Inferior parietal cortex (tissue), 1 donor: ENCODE data around the gene HTRA3.

Experiments
- DNase-seq: peaks from one replicate; pipeline ENCODE4 v3.0.0-alpha.2; 2016; ENCODE audit errors: extremely low spot score

The HTRA3 gene

GRCh38 chr4:8308856-8309771 is 39.6 kb downstream of the HTRA3 start:
- no peak for DNase-seq

- no peak for DNase-seq
Observed at GRCh38 chr4:8310306-8310705, 40.8 kb downstream of the HTRA3 start.

GRCh38 chr4:8311101-8312068 is 41.8 kb downstream of the HTRA3 start:
- no peak for DNase-seq

- DNase-seq = no peak
Observed at GRCh38 chr4:8312069-8312445, 42.5 kb downstream of the HTRA3 start.

- DNase-seq = no peak
Observed at GRCh38 chr4:8312976-8313375, 43.4 kb downstream of the HTRA3 start.

GRCh38 chr4:8314691-8315255 is 45.2 kb downstream of the HTRA3 start:
- DNase-seq = no peak

GRCh38 chr4:8315435-8316250 is 46.1 kb downstream of the HTRA3 start:
- DNase-seq = no peak

- DNase-seq = no peak
Observed at GRCh38 chr4:8316251-8316771, 46.8 kb downstream of the HTRA3 start.

- DNase-seq = no peak
Observed at GRCh38 chr4:8316911-8317351, 47.4 kb downstream of the HTRA3 start.

GRCh38 chr4:8317474-8317873 is 47.9 kb downstream of the HTRA3 start:
- no peak for DNase-seq

- no peak for DNase-seq
Observed at GRCh38 chr4:8318509-8318908, 49.0 kb downstream of the HTRA3 start.

- DNase-seq = no peak
Observed at GRCh38 chr4:8319061-8319460, 49.5 kb downstream of the HTRA3 start.

DNA sequence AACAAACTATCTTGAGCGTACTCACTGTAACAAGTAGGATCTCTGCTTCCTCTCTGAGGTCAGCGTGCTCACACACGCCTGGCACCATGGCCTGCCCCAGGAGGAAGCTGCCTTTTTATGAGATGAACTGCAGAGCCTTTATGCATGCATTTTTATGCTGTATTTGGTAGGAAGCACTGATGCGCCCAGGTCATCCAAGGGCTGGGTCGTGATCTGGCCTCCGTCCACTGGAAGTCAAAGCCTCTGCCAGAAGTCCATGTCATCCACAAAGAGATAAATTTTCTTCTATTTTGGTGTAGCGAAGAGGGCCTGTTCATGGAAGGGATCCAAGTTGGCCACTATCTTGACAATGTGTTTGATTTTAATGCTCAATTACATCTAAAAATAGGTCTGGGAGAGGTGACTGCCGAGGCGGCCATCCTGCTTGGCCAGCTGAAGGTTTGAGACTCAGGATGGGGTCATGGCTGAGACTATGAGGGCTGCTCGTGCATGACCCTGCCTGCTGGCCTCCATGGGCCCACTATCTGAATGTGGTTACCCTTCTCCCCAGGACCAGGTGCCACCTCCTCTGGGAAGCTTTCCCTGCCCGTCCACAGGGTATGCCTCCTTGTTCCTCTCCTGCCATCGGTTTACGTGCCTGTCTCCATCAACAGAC is 50.3 kb downstream of the HTRA3 start:
- no peak for DNase-seq

GRCh38 chr4:8320386-8320750 is 50.8 kb downstream of the HTRA3 start:
- no peak for DNase-seq

DNA sequence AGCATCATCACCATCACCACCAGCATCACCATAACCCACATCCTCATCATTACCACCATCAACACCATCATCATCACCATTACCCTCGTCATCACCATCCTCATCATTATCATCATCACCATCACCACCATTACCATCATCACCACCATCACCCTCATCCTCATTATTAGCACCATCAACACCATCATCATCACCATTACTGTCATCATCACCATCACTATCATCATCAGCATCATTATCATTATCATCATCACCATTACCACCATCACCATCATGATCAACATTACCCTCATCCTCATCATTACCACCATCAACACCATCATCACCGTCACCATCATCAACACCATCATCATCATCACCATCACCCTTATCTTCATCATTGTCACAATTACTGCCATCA is 51.7 kb downstream of the HTRA3 start:
- no peak for DNase-seq

DNA sequence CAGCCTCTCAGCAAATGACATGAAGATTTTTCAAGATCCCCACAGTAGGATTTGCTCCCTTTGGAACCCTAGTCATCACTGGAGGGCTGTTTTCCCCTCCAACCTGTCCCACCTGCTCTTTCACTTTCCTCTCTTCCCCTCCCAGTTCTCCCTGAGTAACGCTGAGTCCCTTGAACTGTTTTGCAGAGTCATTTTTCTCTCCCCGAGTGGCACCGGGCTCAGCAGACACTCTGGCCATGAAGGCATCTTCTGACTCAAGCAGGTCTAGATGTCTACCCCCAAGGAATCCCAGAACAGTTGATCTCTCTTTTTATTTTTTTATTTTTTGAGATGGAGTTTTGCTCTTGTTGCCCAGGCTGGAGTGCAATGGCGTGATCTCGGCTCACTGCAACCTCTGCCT is 52.2 kb downstream of the HTRA3 start:
- no peak for DNase-seq

DNA sequence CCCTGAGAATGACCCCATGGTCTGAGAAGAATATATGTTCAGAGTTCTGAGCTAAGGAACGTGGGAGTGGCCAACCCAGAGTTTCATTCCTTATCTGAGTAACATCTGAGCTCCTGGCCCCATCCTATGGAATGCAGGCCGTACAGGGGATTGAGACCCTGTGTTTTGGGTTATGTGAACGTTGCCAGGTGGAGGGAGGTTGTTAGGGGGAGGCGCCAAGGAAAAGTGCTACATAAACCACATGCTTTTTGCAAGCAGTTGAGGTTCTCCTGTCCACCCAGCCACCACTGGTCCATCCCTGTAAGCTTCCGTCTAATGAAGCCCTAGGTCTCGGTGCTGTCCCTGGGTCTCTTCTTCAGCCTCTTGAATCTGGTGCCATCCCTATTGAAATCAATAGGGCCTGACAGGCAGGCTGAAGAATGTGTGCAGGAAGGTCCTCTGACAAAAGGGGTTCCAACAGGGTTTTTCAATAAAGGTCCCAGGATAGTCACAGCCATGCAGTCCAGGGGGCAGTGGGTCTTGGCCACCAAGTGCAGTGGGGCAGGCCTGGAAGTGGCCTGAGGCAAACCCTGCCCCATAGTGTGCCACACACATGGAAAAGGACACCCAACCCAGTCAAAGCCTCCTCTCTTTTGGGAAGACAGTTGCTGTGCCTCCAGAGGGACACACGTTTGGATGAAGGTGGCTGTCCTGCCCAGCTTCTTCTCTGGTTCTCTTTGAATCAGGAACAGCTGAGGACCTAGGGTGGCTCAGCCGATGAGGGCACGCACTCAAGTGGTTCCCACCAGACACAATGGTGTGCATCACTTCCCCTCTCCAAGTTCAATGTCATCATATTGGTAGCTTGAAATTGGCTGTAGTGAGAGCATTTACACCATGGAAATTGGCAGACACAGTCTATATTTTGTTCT is 53.5 kb downstream of the HTRA3 start:
- DNase-seq = no peak

- no peak for DNase-seq
Observed at GRCh38 chr4:8323947-8324555, 54.5 kb downstream of the HTRA3 start.

DNA sequence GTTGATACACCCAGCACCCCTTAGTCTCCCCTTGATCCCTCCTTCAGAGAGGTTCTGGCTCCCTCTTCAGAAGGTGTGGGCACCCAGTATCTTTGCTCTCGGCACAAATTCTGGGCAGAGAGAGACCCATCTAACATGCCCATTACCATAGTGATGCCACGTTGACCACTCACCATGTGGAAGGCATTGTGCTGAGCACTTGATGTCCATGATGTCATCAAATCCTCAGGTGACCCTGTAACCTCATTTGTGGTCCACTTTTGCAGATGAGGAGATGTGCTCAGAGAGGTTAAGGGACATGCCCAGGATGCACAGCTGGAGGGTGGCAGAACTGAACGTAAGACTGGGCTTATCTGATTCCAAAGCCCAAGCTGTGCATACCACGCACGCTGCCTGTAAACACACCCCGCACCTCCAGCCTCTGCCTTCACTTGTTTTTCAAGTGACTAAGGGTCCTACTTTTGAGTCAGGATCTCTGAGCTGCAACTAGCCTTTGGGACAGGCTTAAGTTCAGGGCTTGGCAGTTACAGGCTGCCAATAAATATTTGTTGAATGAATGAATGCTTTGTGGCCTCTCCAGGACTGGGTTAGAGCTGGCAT is 55.2 kb downstream of the HTRA3 start:
- DNase-seq = no peak
